ENCODE measurements around the gene CACNB4. TPM values are rescaled to one million over a fixed set of nuclear protein-coding genes. Genes with fewer than 3 reads are reported as not detected.
"Not testable (repeated sequence)": the region's sequence is repeated elsewhere in the genome, so short reads cannot be mapped to it uniquely, and the experiment has no call there.

Gene CACNB4
- total RNA-seq, 1 donor from 2014 or later: 42.4 TPM

GRCh38 chr2:151802315-151802714 lies 296.5 kb downstream of the CACNB4 start:
- DNase-seq (ENCODE audit: low spot score in 2 of 2) (no peak), FAIRE-seq (no peak)

DNA sequence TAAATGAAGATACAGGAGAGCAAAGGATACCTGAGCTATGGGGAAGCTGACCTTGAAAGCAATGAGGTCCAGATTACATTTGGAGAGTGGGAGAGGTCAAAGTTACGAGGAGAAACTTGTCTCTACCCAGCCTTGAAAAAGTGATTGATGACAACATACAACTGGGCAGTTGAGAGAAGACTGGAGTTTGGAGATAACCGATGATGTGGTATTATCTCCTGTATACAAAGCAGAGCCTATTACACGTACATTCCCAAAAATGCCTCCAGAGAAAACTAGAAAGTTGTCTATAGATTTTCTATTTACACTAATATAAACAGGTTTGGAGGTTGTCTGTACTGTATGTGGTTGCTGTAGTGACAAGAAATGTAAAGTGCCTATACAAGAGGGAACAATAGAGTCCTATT lies 299.0 kb downstream of the CACNB4 start:
- no peak for DNase-seq (ENCODE audit: low spot score in 2 of 2)
- no peak for FAIRE-seq

DNA sequence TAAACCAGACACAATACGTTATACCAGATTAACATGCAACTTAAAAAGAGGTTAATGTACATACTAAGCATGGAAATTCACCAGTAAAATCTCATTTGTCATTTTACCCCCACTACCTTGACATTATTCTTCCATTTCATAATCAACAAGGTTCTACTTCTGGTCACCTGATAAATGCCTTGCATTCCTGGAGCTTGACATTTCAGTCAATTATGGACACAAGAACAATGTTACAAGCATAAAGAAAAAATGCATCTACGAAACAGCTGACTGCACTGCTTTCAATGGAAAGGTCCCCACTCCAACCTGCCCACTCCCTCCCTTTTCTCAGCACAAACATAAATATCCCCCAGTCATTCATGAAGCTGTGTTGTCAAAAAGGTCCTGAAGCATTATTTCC lies 302.1 kb downstream of the CACNB4 start:
- DNase-seq (ENCODE audit: low spot score in 2 of 2): no peak
- FAIRE-seq: no peak

- no peak for FAIRE-seq
- no peak for DNase-seq (ENCODE audit: low spot score in 2 of 2)
These were observed 303.1 kb downstream of the CACNB4 start for GRCh38 chr2:151795646-151796240.

DNA sequence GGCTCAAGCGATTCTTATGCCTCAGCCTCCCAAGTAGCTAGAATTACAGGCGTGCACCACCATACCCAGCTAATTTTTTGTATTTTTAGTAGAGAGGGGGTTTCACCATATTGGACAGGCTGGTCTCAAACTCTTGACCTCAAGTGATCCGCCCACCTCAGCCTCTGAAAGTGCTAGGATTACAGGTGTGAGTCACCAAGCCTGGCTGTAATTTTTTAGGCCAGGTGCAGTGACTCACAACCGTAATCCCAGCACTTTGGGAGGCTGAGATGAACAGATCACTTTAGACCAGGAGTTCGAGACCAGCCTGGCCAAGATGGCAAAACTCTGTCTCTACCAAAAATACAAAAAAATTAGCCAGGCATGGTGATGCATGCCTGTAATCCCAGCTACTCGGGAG lies 304.4 kb downstream of the CACNB4 start:
- DNase-seq (ENCODE audit: low spot score in 2 of 2); FAIRE-seq: not testable (repeated sequence)

GRCh38 chr2:151793123-151793522 lies 305.7 kb downstream of the CACNB4 start:
- DNase-seq (ENCODE audit: low spot score in 2 of 2) (no peak), FAIRE-seq (no peak)

DNA sequence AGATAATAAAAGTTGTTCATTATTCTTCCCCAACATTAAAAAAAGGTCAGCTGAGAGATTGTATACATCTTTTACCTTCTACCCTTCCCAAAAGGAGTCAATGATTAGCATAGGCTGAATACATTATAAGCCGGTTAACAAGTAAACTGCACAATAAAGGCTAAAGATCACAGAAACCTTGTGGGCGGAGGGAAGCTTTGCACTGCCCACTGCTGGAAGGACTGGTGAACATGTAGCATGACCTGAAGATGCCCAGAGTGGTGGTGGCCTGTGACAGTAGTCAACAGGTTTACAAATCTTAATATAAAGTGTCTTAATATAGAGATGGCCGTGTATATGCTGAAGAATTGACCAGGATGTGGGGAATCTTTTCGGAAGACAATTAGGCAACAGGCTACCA lies 306.3 kb downstream of the CACNB4 start:
- no peak for FAIRE-seq
- DNase-seq (ENCODE audit: low spot score in 2 of 2): no peak

- no peak for DNase-seq (ENCODE audit: low spot score in 2 of 2)
- no peak for FAIRE-seq
These were observed 307.3 kb downstream of the CACNB4 start for GRCh38 chr2:151791545-151791944.

GRCh38 chr2:151790689-151791088 lies 308.2 kb downstream of the CACNB4 start:
- FAIRE-seq (no peak), DNase-seq (ENCODE audit: low spot score in 2 of 2) (no peak)

DNA sequence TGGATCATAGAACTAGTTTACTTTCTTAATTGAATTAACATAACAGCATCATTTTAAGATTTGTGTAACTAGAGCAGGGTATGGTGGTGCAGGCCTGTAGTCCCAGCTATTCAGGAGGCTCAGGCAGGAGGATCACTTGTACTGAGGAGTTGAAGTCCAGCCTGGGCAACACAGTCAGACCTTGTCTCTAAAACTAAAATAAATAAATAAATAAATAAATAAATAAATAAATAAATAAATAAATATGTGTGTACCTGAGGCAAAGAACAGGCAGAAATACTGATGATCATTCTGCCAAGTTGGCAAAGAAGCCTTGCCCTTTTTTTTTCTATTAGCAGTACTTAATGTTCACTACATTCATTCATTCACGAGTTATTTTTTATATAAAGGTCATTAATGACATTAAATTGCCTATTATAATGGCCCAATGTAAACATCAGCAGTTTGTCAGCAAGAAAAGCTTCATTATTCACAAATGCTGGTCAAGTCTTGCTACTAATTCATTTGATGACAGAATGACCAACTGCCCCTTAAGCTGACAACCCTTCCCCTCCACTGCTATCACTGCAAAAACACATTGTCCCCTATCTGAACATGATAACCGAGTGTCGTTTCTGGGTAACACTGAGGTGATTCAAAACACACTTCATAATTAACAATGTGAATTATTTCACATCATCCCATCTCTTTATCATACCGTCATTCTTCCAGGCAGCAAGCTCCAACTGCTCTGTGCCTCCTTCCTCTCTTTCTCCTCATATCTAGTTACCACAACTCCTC lies 309.6 kb downstream of the CACNB4 start:
- no peak for FAIRE-seq
- no peak for DNase-seq (ENCODE audit: low spot score in 2 of 2)

DNA sequence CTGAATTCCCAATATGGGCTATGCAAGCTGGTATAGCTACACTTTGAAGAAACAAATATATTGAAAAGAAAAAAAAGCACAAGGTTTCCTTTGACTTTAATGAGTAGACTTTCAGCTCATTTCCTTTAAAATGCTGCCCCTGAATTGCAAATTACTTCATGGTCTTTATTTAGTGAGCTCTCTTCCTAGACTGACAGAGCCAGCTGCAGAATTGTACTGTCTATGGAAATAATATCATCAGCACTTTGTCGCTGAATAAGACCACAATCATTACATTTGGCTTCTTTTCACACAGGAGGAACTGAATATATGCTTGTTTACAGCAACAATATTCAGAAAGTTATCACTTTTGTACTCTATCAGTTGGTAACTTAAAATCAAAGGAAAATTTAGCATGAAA lies 312.4 kb downstream of the CACNB4 start:
- FAIRE-seq (no peak), DNase-seq (ENCODE audit: low spot score in 2 of 2) (no peak)

- FAIRE-seq (no peak), DNase-seq (ENCODE audit: low spot score in 2 of 2) (no peak)
These were observed 312.8 kb downstream of the CACNB4 start for GRCh38 chr2:151786077-151786476.

DNA sequence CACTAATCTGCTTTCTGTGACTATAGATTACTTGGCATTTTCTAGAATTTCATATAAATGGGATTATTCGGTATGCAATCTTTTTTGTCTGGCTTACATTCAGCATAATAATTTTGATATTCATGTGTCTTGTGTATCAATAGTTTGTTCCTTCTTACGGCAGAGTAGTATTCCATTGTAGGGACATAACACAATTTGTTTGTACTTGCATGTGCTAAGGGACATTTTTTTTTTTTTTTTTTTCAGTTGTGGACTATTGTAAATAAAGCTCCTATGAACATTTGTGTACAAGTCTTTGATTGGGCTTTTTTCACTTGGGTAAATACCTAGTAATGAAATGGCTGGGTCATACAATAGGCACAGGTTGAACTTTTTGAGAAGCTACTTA lies 315.7 kb downstream of the CACNB4 start:
- DNase-seq (ENCODE audit: low spot score in 2 of 2): no peak
- no peak for FAIRE-seq

Small RNA genes lying within 50 kb of the gene (small RNA-seq; reads per million reads assigned to genes)
- not detected for gene RPL30P2

Other genes starting within 250 kb of the CACNB4 start
- 63.6 TPM for gene STAM2, start 76.7 kb upstream of the CACNB4 start, total RNA-seq
- gene FMNL2, start 236.1 kb upstream of the CACNB4 start, total RNA-seq: 93.8 TPM

Measured in frontal cortex (tissue), 4 donors.